ENCODE results near the gene AREL1. TPM values are rescaled to one million over a fixed set of nuclear protein-coding genes. Genes with fewer than 3 reads are reported as not detected.

AREL1 gene
- total and polyA plus RNA-seq, 9 donors: 8.2 to 38.1 (median 24.0) TPM

DNA sequence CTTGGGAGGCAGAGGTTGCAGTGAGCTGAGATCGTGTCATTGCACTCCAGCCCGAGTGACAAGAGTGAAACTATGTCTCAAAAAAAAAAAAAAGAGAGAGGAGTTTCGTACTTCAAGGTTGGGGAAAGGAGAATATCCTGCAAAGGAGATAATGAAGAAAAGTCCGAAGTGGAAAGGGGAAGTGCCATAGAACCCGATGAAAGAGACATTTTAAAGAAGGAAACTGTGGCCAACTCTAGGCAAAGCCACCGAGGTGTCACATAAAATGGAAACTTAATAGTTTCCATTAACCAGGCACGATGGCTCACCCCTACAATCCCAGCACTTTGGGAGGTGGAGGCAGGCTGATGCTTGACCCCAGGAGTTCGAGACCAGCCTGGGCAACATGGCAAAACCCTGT, 85.8 kb downstream of the AREL1 start:
- Histone ChIP-seq H3K9me3 (no peaks in the 10 kb centered on the region), H3K4me1 (ENCODE audit: insufficient read depth) (peaks cover 6% of the 10 kb centered on the region), H3K27me3 (no peaks in the 10 kb centered on the region), H3K27ac (no peak overlapping the region), H3K4me3 (no peak overlapping the region), H3K36me3 (no peaks in the 10 kb centered on the region)
- no peak for DNase-seq
- intact Hi-C loops (cut with DNase I): no loop called here
- TF ChIP-seq CTCF (IDR thresholded peaks at IDR 0.05): no peak
- no peak for TF ChIP-seq POLR2A (IDR thresholded peaks at IDR 0.05)
- TF ChIP-seq EP300 (IDR thresholded peaks at IDR 0.05): no peak
- 85 to 89% (median 88%) methylated on average over 8 of the region's 8 CpGs for WGBS, 3 donors

DNA sequence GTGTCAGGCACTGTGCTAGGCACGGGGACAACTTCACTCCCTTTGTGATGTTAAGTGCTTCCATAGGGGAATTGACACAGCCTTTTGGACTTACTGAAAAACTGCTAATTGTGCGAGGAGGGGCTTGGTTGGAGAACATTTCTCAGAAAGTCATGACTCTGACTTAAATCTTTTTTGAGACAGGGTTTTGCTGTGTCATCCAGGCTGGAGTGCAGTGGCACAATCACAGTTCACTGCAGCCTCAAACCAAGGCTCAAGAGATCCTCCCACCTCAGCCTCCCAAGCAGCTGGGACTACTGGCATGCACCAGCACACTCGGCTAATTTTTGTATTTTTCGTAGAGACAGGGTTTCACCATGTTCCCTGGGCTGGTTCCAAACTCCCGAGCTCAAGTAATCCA, 90.6 kb downstream of the AREL1 start:
- whole genome bisulfite sequencing, 3 donors: 80 to 84% (median 83%) methylated on average over 5 of the region's 5 CpGs
- H3K27me3 ChIP-seq: no peaks in the 10 kb centered on the region
- no peak for DNase-seq
- intact Hi-C loops (cut with DNase I): no loop called here
- H3K27ac ChIP-seq: no peak overlapping the region
- H3K4me3 ChIP-seq: no peak overlapping the region
- peaks cover 16% of the 10 kb centered on the region for H3K4me1 ChIP-seq (ENCODE audit: insufficient read depth)
- H3K9me3 ChIP-seq: no peaks in the 10 kb centered on the region
- H3K36me3 ChIP-seq: no peaks in the 10 kb centered on the region
- TF ChIP-seq CTCF (IDR thresholded peaks at IDR 0.05) (no peak), POLR2A (IDR thresholded peaks at IDR 0.05) (no peak), EP300 (IDR thresholded peaks at IDR 0.05) (no peak)

GRCh38 chr14:74621556-74621955, 91.3 kb downstream of the AREL1 start:
- peaks cover 16% of the 10 kb centered on the region for H3K4me1 ChIP-seq (ENCODE audit: insufficient read depth)
- no peaks in the 10 kb centered on the region for H3K9me3 ChIP-seq
- H3K36me3 ChIP-seq: no peaks in the 10 kb centered on the region
- no peak for DNase-seq
- no peak overlapping the region for H3K4me3 ChIP-seq
- WGBS, 3 donors: 72 to 78% (median 76%) methylated on average over 6 of the region's 6 CpGs
- H3K27me3 ChIP-seq: no peaks in the 10 kb centered on the region
- TF ChIP-seq EP300 (IDR thresholded peaks at IDR 0.05): no peak
- TF ChIP-seq POLR2A (IDR thresholded peaks at IDR 0.05): no peak
- TF ChIP-seq CTCF (IDR thresholded peaks at IDR 0.05): no peak
- intact Hi-C loops (cut with DNase I): no loop called here
- H3K27ac ChIP-seq: no peak overlapping the region

- Histone ChIP-seq H3K27ac (no peak overlapping the region), H3K27me3 (no peaks in the 10 kb centered on the region), H3K9me3 (no peaks in the 10 kb centered on the region), H3K4me3 (no peak overlapping the region), H3K36me3 (no peaks in the 10 kb centered on the region), H3K4me1 (ENCODE audit: insufficient read depth) (peaks cover 16% of the 10 kb centered on the region)
- TF ChIP-seq POLR2A (IDR thresholded peaks at IDR 0.05) (no peak), EP300 (IDR thresholded peaks at IDR 0.05) (no peak), CTCF (IDR thresholded peaks at IDR 0.05) (no peak)
- intact Hi-C loops (cut with DNase I): no loop called here
- DNase-seq: no peak
- 85 to 93% (median 88%) methylated on average over 3 of the region's 3 CpGs for WGBS, 3 donors
Measured at GRCh38 chr14:74620923-74621322, 92.0 kb downstream of the AREL1 start.

Measured in ovary (tissue), 9 donors.